ENCODE measurements around the gene POLK. TPM values are rescaled to one million over a fixed set of nuclear protein-coding genes. Genes with fewer than 3 reads are reported as not detected.
"Not testable (repeated sequence)": the region's sequence is repeated elsewhere in the genome, so short reads cannot be mapped to it uniquely, and the experiment has no call there.

Gene POLK
- total and polyA plus RNA-seq, 2 experiments from 2014 or later: 22.2 to 25.7 TPM

- Histone ChIP-seq H4K20me1 (ENCODE audit: insufficient read depth) (no peaks in the 10 kb centered on the region), H3K79me2 (ENCODE audit: insufficient read depth) (no peaks in the 10 kb centered on the region), H3K9me2 (ENCODE audit: insufficient read depth) (no peaks in the 10 kb centered on the region), H3K9me3 (ENCODE audit: low read depth) (no peaks in the 10 kb centered on the region), H3K27ac (no peak overlapping the region), H3K4me3 (no peak overlapping the region), H3K36me3 (ENCODE audit: low read depth) (peaks cover 19% of the 10 kb centered on the region; the same call in 1 of the 2 replicates), H3F3A (ENCODE audit: insufficient read depth) (no peaks in the 10 kb centered on the region), H2AFZ (no peak overlapping the region), H3K27me3 (replicated peaks; ENCODE audit: insufficient read depth) (no peaks in the 10 kb centered on the region), H3K4me1 (ENCODE audit: insufficient read depth) (no peaks in the 10 kb centered on the region), H3K4me2 (ENCODE audit: unreplicated experiment) (no peak overlapping the region), H3K9ac (no peak overlapping the region)
- WGBS, 2 experiments (ENCODE audit: low coverage in 1 of 2, low lambda C conversion rate in 2 of 2, missing lambda C conversion rate in 2 of 2): 100% methylated on average over 1 of the region's 1 CpG
- DNase-seq: no peak
- in situ Hi-C loops (cut with MboI): no loop called here
- no peak for TF ChIP-seq EZH2phosphoT487 (IDR thresholded peaks at IDR 0.05; ENCODE audit: insufficient read depth, low read depth)
- TF ChIP-seq EZH2 (IDR thresholded peaks at IDR 0.05; ENCODE audit: insufficient read depth, poor library complexity, severe bottlenecking): no peak
These were observed 89.9 kb downstream of the POLK start for GRCh38 chr5:75601567-75601966.

- Histone ChIP-seq H3K27ac (no peak overlapping the region), H4K20me1 (ENCODE audit: insufficient read depth) (no peaks in the 10 kb centered on the region), H3K9me3 (ENCODE audit: low read depth) (no peaks in the 10 kb centered on the region), H3K9me2 (ENCODE audit: insufficient read depth) (no peaks in the 10 kb centered on the region), H3K79me2 (ENCODE audit: insufficient read depth) (no peaks in the 10 kb centered on the region), H3K36me3 (ENCODE audit: low read depth) (peaks cover 15% of the 10 kb centered on the region; the same call in 1 of the 2 replicates), H3K27me3 (replicated peaks; ENCODE audit: insufficient read depth) (no peaks in the 10 kb centered on the region), H3K4me1 (ENCODE audit: insufficient read depth) (no peaks in the 10 kb centered on the region), H3K4me2 (ENCODE audit: unreplicated experiment) (no peak overlapping the region), H3K4me3 (no peak overlapping the region), H3F3A (ENCODE audit: insufficient read depth) (no peaks in the 10 kb centered on the region), H3K9ac (no peak overlapping the region), H2AFZ (no peak overlapping the region)
- DNase-seq: peak; percentile 26
- TF ChIP-seq EZH2phosphoT487 (IDR thresholded peaks at IDR 0.05; ENCODE audit: insufficient read depth, low read depth): no peak
- TF ChIP-seq EZH2 (IDR thresholded peaks at IDR 0.05; ENCODE audit: insufficient read depth, poor library complexity, severe bottlenecking): no peak
- WGBS, 2 experiments (ENCODE audit: low coverage in 1 of 2, low lambda C conversion rate in 2 of 2, missing lambda C conversion rate in 2 of 2): 72 to 75% methylated on average over 3 of the region's 3 CpGs
- in situ Hi-C loops (cut with MboI): no loop called here
These were observed 90.3 kb downstream of the POLK start for GRCh38 chr5:75601996-75602395.

GRCh38 chr5:75603371-75603770, 91.7 kb downstream of the POLK start:
- no peak overlapping the region for H2AFZ ChIP-seq
- H4K20me1 ChIP-seq (ENCODE audit: insufficient read depth): no peaks in the 10 kb centered on the region
- H3K4me1 ChIP-seq (ENCODE audit: insufficient read depth): no peaks in the 10 kb centered on the region
- in situ Hi-C loops (cut with MboI): no loop called here
- no peak overlapping the region for H3K9ac ChIP-seq
- H3K9me2 ChIP-seq (ENCODE audit: insufficient read depth): no peaks in the 10 kb centered on the region
- no peak overlapping the region for H3K4me3 ChIP-seq
- no peaks in the 10 kb centered on the region for H3K79me2 ChIP-seq (ENCODE audit: insufficient read depth)
- peak; percentile 12 for DNase-seq
- H3K4me2 ChIP-seq (ENCODE audit: unreplicated experiment): no peak overlapping the region
- no peak overlapping the region for H3K27ac ChIP-seq
- H3K9me3 ChIP-seq (ENCODE audit: low read depth): no peaks in the 10 kb centered on the region
- H3K36me3 ChIP-seq (ENCODE audit: low read depth): peaks cover 12% of the 10 kb centered on the region; the same call in 1 of the 2 replicates
- no peaks in the 10 kb centered on the region for H3F3A ChIP-seq (ENCODE audit: insufficient read depth)
- TF ChIP-seq EZH2 (IDR thresholded peaks at IDR 0.05; ENCODE audit: insufficient read depth, poor library complexity, severe bottlenecking): no peak
- TF ChIP-seq EZH2phosphoT487 (IDR thresholded peaks at IDR 0.05; ENCODE audit: insufficient read depth, low read depth): no peak
- H3K27me3 ChIP-seq (replicated peaks; ENCODE audit: insufficient read depth): no peaks in the 10 kb centered on the region

GRCh38 chr5:75603821-75604220, 92.1 kb downstream of the POLK start:
- Histone ChIP-seq H3K4me2 (ENCODE audit: unreplicated experiment) (no peak overlapping the region), H3K9ac (no peak overlapping the region), H3K9me2 (ENCODE audit: insufficient read depth) (no peaks in the 10 kb centered on the region), H3F3A (ENCODE audit: insufficient read depth) (0 out of 2 replicates have a peak, but pooled peaks cover 4% of the 10 kb centered on the region), H3K9me3 (ENCODE audit: low read depth) (no peaks in the 10 kb centered on the region), H2AFZ (no peak overlapping the region), H3K36me3 (ENCODE audit: low read depth) (peaks cover 9% of the 10 kb centered on the region; the same call in 1 of the 2 replicates), H4K20me1 (ENCODE audit: insufficient read depth) (no peaks in the 10 kb centered on the region), H3K27me3 (replicated peaks; ENCODE audit: insufficient read depth) (no peaks in the 10 kb centered on the region), H3K79me2 (ENCODE audit: insufficient read depth) (no peaks in the 10 kb centered on the region), H3K4me1 (ENCODE audit: insufficient read depth) (no peaks in the 10 kb centered on the region), H3K4me3 (no peak overlapping the region), H3K27ac (no peak overlapping the region)
- no peak for DNase-seq
- WGBS, 2 experiments (ENCODE audit: low coverage in 1 of 2, low lambda C conversion rate in 2 of 2, missing lambda C conversion rate in 2 of 2): 94 to 100% methylated on average over 2 of the region's 2 CpGs
- in situ Hi-C loops (cut with MboI): no loop called here
- TF ChIP-seq EZH2 (IDR thresholded peaks at IDR 0.05; ENCODE audit: insufficient read depth, poor library complexity, severe bottlenecking): no peak
- no peak for TF ChIP-seq EZH2phosphoT487 (IDR thresholded peaks at IDR 0.05; ENCODE audit: insufficient read depth, low read depth)

- H3K4me2 ChIP-seq (ENCODE audit: unreplicated experiment); H3K4me3 ChIP-seq; H3K27me3 ChIP-seq (replicated peaks; ENCODE audit: insufficient read depth); DNase-seq; H3K27ac ChIP-seq; H3K79me2 ChIP-seq (ENCODE audit: insufficient read depth); in situ Hi-C loops (cut with MboI); H2AFZ ChIP-seq; H4K20me1 ChIP-seq (ENCODE audit: insufficient read depth); H3K4me1 ChIP-seq (ENCODE audit: insufficient read depth); H3K9ac ChIP-seq; H3K9me3 ChIP-seq (ENCODE audit: low read depth); H3K36me3 ChIP-seq (ENCODE audit: low read depth); H3K9me2 ChIP-seq (ENCODE audit: insufficient read depth): not testable (repeated sequence)
- 0 out of 2 replicates have a peak, but pooled peaks cover 14% of the 10 kb centered on the region for H3F3A ChIP-seq (ENCODE audit: insufficient read depth)
- 88 to 90% methylated on average over 5 of the region's 5 CpGs for WGBS, 2 experiments (ENCODE audit: low coverage in 1 of 2, low lambda C conversion rate in 2 of 2, missing lambda C conversion rate in 2 of 2)
These were observed 95.7 kb downstream of the POLK start for GRCh38 chr5:75607341-75607740.
